GM23248 (cell line): Measurements from ENCODE around the gene PIK3R5.

ENCODE experiments used
- EZH2 ChIP-seq: fragments of 200-600 bp; sonication (generic); IDR thresholded peaks from 2 replicates; pipeline ENCODE4 v1.6.1; 2018; ENCODE audit warnings: antibody characterized with exemption, mild to moderate bottlenecking; ENCODE audit not compliant: insufficient read depth, poor library complexity, severe bottlenecking
- EZH2phosphoT487 ChIP-seq: fragments of 200-600 bp; sonication (generic); IDR thresholded peaks from 2 replicates; pipeline ENCODE4 v1.6.1; 2018; ENCODE audit warnings: antibody characterized with exemption, moderate library complexity, mild to moderate bottlenecking, low read depth; ENCODE audit not compliant: insufficient read depth

- no peak for TF ChIP-seq EZH2
- no peak for TF ChIP-seq EZH2phosphoT487
These were observed 68.6 kb downstream of the PIK3R5 start for GRCh38 chr17:8896641-8897635.
